Posterior cingulate gyrus (tissue), 11 donors: ENCODE measurements around the gene TBC1D5.
"Not testable (repeated sequence)": the region's sequence is repeated elsewhere in the genome, so short reads cannot be mapped to it uniquely, and the experiment has no call there.

Experiments used
- DNase-seq, 10 donors: peaks; one replicate each; pipeline versions ENCODE4 v3.0.0 to v3.0.0-alpha.2; 2020 to 2021; ENCODE audit warnings: mixed read lengths in 3 of 10
- intact Hi-C: fragments of 100-400 bp; cut with DNase I; formaldehyde crosslinking; loops from one replicate; pipeline ENCODE4 v1.15.1; 2023

Gene TBC1D5

GRCh38 chr3:17724122-17724521 is 18.3 kb downstream of the TBC1D5 start:
- intact Hi-C loops = no loop called here
- DNase-seq = no peak

GRCh38 chr3:17717411-17717810 is 25.0 kb downstream of the TBC1D5 start:
- intact Hi-C loops = no loop called here
- no peak for DNase-seq

DNA sequence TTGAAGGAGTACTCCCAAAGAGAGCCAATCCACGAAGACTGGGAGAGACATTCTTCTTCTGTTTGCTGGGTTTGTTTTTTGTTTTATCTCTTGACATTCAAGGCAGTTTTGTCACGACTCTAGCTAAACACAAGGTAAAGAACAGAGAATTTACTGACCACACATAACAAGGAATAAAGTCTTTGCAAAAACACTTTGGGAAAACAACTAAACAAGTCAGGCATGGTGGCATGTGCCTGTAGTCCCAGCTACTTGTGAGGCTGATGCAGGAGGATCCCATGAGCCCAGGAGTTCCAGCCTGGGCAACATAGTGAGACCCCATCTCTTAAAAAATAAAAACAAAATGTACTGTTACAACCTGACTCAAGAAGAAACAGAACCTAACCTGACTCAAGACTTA is 28.0 kb downstream of the TBC1D5 start:
- intact Hi-C loops = no loop called here
- no peak for DNase-seq

GRCh38 chr3:17709236-17709810 is 33.1 kb downstream of the TBC1D5 start:
- intact Hi-C loops = no loop called here
- DNase-seq = no peak

DNA sequence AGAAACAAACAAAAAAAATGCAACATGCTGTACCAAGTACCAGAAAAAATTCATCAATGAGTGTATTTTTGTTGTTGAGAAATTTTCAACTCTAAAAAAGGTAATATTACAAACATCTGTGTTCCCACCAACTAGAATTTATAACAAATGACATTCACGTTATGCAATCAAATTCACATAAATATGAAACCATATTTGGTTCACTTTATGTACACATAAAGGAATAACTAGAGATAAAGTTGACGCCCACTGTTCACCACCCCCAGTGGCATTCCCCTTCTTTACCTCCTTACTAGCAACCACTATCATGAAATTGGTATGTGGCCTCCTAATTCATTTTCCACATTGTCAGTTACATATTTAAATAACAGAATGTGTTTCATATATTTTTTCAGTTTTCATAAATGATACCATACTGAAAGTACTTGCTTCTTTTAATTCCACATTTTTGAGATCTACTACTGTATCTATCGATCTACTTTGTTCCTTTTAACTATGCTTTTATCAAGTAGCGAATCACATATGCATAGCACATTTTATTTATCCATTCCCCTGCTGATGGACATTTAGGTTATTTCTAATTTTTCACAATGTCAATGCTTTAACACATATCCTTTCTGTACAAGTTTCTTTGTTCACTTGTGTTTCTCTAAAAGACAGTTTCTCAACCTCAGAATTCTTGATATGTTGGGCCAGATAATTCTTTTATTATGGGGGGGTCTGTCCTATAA is 34.5 kb downstream of the TBC1D5 start:
- intact Hi-C loops = no loop called here
- DNase-seq = no peak

GRCh38 chr3:17705991-17706390 is 36.4 kb downstream of the TBC1D5 start:
- DNase-seq, intact Hi-C loops: not testable (repeated sequence)

DNA sequence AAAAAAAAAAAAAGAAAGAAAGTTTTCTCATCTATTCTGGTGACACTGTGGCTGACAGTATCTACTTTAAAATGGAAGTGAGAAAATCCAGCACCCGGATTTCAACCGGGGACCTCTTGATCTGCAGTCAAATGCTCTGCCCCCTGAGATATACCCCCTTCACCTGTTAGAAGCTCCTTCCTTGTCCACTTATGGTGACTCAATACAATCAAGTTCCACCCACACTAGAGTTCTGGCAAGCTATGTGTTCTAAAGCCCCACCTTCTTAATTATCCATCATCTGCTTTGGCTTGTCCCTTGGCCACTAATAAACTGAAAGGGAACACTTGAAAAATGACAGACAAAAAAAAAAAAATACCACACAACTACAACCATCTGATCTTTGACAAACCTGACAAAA is 42.6 kb downstream of the TBC1D5 start:
- intact Hi-C loops, DNase-seq: not testable (repeated sequence)

GRCh38 chr3:17695665-17696064 is 46.8 kb downstream of the TBC1D5 start:
- DNase-seq, intact Hi-C loops: not testable (repeated sequence)

DNA sequence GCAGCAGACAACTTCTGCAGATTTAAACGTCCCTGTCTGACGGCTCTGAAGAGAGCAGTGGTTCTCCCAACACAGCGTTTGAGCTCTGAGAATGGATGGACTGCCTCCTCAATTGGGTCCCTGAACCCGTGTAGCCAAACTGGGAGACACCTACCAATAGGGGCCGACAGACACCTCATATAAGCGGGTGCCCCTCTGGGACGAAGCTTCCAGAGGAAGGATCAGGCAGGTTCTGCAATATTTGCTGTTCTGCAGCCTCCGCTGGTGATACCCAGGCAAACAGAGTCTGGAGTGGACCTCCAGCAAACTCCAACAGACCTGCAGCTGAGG is 48.8 kb downstream of the TBC1D5 start:
- intact Hi-C loops, DNase-seq: not testable (repeated sequence)

GRCh38 chr3:17692846-17693669 is 49.4 kb downstream of the TBC1D5 start:
- intact Hi-C loops = not testable (repeated sequence)
- peak in 7 of 10 donors; percentile 12 to 87 (median 42) for DNase-seq

- DNase-seq = no peak
- intact Hi-C loops = no loop called here
Observed at GRCh38 chr3:17687566-17687965, 54.9 kb downstream of the TBC1D5 start.

- intact Hi-C loops = no loop called here
- DNase-seq = peak in 1 of 10 donors; percentile 24
Observed at GRCh38 chr3:17686613-17687012, 55.8 kb downstream of the TBC1D5 start.

DNA sequence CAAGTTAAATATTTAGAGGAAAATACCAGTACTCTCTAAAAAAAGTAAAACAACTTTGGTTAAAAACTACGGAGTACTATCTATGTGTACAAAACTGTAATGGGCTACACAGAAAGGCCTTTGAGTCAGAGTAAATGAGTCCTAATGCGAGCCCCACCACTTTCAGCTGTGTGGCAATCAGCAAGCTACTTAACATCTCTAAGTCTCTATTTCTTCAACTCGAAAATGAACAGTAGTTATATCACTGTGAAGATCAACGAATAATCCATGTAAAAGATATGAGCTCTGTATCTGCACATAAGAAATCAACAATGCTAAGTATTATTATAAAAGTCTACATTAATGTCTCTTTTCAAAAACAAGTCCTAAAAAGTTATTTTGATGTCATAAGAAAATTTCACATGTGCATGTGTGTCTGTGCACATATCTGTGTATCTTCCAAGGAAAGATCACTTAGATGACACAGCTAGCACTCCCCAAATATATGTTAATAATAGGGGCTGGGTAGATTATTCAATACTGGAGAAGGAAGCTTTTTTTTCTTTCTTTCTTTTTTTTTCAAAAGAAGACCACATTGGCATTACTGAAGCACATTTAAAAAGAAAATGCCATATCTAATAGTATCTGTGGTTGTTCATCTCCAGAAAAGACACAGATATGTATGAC is 58.8 kb downstream of the TBC1D5 start:
- DNase-seq = no peak
- intact Hi-C loops = no loop called here

GRCh38 chr3:17680530-17680929 is 61.9 kb downstream of the TBC1D5 start:
- intact Hi-C loops = no loop called here

DNA sequence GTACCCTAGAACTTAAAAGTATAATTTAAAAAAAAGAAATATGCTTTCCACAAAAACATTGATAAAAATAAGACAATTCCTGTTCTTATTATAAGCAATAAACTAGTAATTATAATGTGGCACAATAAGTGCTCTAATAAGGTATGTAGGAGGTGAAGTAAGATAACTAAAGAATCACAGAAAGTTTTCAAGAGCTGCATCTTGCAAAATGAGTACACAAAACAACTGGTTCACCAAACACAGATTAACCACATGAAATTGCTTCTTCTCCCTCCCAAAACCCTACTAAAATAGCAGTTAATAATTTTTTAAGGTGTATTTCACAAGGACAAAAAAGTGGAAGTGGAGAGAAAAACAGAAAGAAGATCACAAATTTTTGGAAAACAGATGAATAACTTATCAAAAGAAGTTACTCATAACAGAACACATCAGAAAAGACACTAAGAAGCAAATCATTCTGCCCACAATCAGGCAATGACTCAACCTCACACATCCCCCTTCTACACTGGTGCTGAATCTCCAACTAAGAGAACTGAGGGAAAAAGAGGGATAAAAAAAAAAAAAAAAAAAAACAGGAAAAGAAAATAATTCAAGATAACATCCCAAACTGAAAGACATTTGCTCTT is 64.2 kb downstream of the TBC1D5 start:
- intact Hi-C loops = no loop called here
- no peak for DNase-seq

More at GRCh38 chr3:17680530-17680929, 61.9 kb downstream of the TBC1D5 start:
- DNase-seq = no peak

GRCh38 chr3:17674082-17674686 is 68.2 kb downstream of the TBC1D5 start:
- DNase-seq = no peak
- intact Hi-C loops = no loop called here

DNA sequence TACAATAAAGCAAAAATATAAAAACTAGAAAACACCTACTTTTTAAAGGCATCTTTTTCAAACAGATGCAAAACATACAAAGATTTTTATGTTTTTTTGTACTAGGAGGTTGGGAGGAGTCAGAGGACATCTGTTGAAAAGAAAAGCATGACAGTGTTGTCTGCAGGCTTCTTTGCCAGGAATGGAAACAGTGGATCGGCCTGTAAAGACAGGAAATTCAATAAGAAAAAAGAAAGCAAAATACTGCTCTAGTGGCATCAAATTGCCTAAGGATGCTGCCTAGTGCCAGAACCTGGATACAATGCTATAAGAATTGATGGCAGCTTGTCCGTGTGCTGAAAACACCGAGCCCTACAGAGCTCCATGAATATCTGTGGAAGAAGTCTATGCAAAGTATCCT is 69.9 kb downstream of the TBC1D5 start:
- intact Hi-C loops = no loop called here
- no peak for DNase-seq

- intact Hi-C loops = no loop called here
Observed at GRCh38 chr3:17670749-17671148, 71.7 kb downstream of the TBC1D5 start.

DNA sequence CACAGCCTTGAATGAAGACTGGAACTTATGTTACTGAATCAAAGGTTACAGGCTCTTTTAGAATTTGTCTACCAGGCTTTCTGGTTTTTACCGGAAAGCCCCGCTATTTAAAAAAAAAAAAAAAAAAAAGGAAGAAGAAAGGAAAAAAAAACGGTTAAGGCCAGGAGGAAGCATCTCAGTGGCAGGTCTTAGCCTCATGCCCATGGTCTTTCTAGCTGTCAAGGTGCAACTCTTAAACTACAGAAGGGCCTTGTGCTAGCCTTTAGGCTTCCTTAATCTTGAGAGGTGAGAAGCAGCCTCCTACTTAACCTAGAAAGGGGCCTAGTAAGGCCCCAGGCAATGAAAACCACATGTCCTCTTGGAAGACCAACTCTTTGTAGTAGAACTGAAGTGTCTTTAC is 77.5 kb downstream of the TBC1D5 start:
- DNase-seq = no peak
- intact Hi-C loops = no loop called here

More at GRCh38 chr3:17670749-17671148, 71.7 kb downstream of the TBC1D5 start:
- DNase-seq = no peak

DNA sequence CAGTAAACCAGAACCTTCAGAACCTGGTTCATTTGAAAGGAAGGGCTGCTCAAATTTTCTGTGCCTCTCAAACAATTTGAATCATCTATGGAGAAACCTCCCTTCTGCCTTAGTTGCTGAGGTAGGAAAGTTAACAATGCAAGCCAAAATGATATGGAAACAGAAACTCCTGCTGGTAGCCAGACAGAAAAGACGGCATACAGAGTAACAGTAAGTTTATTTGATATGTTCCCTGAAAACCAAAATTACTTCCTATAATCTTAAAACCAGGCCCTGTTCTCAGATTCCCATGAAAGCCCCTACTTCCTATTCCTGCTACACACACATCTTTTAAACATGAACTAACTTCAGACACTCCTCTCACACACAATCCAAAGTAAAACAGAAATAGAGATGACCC is 86.2 kb downstream of the TBC1D5 start:
- no peak for DNase-seq
- intact Hi-C loops = no loop called here
